ENCODE data around the gene LRBA.

LRBA gene

DNA sequence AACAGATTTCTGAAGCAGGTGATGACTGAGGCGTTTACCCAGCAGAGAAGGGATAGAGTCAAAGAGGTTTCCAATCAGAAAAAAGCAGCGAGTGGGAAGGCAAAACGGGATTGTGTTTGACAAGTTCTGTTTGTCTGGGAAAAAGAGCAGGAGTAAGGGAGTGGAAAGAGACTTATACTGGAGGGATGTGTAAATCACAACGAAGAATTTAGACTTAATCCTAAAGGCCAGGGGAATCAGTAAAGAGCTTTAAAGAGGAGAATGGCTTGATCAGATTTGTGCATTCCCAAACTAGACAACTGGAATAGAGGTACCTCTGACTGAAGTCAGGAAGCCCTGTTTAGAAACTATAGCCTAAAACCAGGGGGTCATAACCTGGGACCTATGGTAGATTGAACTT lies 31.5 kb upstream of the LRBA start:
- in situ Hi-C loops (cut with MboI; ENCODE audit: low pct_unique_long_range_greater_than_20kb, low sequenced_read_pairs, unreplicated experiment), result no loop called here
- no peak for DNase-seq (ENCODE audit: low spot score)
- TF ChIP-seq, protein P1, sequence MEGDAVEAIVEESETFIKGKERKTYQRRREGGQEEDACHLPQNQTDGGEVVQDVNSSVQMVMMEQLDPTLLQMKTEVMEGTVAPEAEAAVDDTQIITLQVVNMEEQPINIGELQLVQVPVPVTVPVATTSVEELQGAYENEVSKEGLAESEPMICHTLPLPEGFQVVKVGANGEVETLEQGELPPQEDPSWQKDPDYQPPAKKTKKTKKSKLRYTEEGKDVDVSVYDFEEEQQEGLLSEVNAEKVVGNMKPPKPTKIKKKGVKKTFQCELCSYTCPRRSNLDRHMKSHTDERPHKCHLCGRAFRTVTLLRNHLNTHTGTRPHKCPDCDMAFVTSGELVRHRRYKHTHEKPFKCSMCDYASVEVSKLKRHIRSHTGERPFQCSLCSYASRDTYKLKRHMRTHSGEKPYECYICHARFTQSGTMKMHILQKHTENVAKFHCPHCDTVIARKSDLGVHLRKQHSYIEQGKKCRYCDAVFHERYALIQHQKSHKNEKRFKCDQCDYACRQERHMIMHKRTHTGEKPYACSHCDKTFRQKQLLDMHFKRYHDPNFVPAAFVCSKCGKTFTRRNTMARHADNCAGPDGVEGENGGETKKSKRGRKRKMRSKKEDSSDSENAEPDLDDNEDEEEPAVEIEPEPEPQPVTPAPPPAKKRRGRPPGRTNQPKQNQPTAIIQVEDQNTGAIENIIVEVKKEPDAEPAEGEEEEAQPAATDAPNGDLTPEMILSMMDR (IDR thresholded peaks at IDR 0.05; ENCODE audit: extremely low read depth, insufficient read depth, missing control alignments), result no peak

DNA sequence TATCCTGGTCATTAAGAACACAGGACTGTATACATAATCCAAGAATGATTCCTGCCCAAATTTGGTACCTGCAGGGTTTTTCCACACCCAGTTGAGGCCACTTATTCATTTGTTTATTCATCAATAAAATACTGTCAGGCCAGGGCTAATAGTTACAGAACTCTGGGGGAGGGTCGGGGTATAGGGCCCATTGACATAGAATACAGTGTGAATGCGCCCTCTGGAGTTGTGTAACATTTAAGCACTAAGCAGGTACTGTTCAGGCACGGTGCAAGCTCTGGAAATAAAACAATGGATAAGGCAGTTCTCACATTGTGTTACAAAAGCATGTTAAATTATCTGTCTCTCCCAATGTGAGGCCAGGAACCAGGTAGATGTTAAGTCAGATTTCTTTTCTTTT lies 30.8 kb upstream of the LRBA start:
- TF ChIP-seq, protein P1 (IDR thresholded peaks at IDR 0.05; ENCODE audit: extremely low read depth, insufficient read depth, missing control alignments), result peak; percentile 48
- in situ Hi-C loops (cut with MboI; ENCODE audit: low pct_unique_long_range_greater_than_20kb, low sequenced_read_pairs, unreplicated experiment), result no loop called here
- DNase-seq (ENCODE audit: low spot score), result peak; percentile 52

DNA sequence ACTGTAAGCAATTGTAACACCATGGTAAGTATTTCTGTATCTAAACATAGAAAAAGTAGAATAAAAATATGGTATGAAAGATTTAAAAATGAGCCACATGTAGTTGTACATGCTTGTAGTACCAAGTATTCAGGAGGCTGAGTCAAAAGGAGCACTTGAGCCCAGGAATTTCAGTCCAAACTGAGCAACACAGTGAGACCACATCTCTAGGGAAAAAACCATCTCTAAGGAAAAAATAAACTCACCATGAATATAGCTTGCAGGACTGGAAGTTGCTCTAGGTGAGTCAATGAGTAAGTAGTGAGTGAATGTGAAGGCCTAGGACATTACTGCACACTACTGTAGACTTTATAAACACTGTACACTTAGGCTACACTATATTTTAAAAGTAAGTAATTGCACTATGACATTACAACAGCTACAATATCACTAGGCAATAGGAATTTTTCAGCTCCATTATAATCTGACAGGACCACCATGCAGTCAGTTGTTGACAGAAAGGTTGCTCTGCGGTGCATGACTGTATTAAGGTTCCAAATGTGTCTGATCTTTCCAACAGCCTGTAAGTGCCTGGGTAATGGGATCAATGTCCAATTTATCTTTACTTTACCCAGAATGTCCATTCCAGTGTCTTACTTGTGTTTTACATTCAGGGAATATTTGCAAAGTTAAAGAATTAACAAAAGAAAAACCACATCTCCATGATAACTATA lies 28.9 kb upstream of the LRBA start:
- DNase-seq (ENCODE audit: low spot score), result no peak
- TF ChIP-seq, protein P1 (IDR thresholded peaks at IDR 0.05; ENCODE audit: extremely low read depth, insufficient read depth, missing control alignments), result no peak
- in situ Hi-C loops (cut with MboI; ENCODE audit: low pct_unique_long_range_greater_than_20kb, low sequenced_read_pairs, unreplicated experiment), result no loop called here

DNA sequence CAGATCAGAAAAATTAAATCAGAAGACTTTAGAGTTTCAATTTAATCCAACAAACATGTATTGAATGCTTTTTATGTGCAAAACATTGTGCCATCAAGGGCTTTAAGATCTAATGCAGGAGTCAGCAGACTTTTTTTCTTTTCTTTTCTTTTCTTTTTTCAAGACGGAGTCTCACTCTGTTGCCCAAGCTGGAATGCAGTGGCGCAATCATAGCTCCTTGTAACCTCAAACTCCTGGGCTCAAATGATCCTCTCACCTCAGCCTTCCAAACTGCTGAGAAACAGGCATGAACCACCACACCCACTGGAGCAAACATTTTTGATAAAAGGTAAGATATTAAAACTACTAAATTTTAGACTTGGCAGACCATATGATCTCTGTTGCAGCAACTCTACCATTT lies 24.6 kb upstream of the LRBA start:
- in situ Hi-C loops (cut with MboI; ENCODE audit: low pct_unique_long_range_greater_than_20kb, low sequenced_read_pairs, unreplicated experiment), result no loop called here

DNA sequence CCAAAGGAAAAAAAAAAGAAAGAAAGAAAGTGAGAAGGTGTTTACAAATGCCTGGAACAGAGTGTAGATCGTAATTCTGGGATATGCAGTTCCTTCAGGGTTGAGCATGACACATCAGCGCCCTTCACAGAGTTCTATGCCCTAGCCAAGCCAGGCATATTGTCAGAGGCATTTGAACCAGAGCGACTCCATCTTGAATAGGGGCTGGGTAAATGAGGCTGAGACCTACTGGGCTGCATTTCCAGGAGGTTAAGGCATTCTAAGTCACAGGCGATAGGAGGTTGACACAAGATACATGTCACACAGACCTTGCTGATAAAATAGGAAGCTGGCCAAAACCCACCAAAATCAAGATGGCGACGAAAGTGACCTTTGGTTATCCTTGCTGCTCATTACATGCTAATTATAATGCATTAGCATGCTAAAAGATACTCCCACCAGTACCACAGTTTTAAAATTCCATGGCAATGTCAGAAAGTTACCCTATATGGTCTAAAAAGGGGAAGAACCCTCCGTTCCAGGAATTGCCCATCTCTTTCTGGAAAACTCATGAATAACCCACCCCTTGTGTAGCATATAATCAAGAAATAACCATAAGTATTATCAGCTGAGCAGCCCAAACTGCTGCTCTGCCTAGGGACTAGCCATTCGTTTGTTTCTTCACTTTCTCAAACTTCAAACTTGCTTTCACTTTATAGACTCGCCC lies 23.5 kb upstream of the LRBA start:
- DNase-seq (ENCODE audit: low spot score), result no peak
- in situ Hi-C loops (cut with MboI; ENCODE audit: low pct_unique_long_range_greater_than_20kb, low sequenced_read_pairs, unreplicated experiment), result no loop called here
- TF ChIP-seq, protein P1 (IDR thresholded peaks at IDR 0.05; ENCODE audit: extremely low read depth, insufficient read depth, missing control alignments), result no peak

More for the DNA sequence above, 24.6 kb upstream of the LRBA start:
- no peak for DNase-seq (ENCODE audit: low spot score)
- TF ChIP-seq, protein P1 (IDR thresholded peaks at IDR 0.05; ENCODE audit: extremely low read depth, insufficient read depth, missing control alignments), result no peak

DNA sequence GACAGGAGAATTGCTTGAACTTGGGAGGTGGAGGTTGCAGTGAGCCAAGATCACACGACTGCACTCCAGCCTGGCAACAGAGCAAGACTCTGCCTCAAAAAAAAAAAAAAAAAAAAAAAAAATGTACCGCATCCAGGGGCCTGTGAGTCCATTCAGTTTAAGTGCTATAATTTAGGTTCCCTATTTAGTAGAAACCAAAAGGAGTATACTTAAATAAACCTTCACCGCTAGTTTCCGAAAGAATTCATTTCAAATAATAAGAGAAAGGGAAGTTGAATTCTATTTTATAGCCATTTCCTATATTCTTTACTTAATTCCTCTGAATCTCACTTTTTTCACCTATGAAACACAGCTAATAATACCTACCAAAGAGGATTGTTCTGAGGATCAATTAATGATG lies 20.8 kb upstream of the LRBA start:
- no peak for DNase-seq (ENCODE audit: low spot score)
- TF ChIP-seq, protein P1 (IDR thresholded peaks at IDR 0.05; ENCODE audit: extremely low read depth, insufficient read depth, missing control alignments), result no peak
- in situ Hi-C loops (cut with MboI; ENCODE audit: low pct_unique_long_range_greater_than_20kb, low sequenced_read_pairs, unreplicated experiment), result no loop called here

Measured in GM13977 (cell line).